NCI-H2081 (cell line): Measurements from ENCODE around the gene RFX3.
A peak's percentile ranks its signal among the peaks of the same experiment; 100 is the strongest.

Experiments used
- DNase-seq, 2 experiments: peaks; one replicate each; lab custom pipeline; 2025; lab: John Stamatoyannopoulos, UW

Gene RFX3

DNA sequence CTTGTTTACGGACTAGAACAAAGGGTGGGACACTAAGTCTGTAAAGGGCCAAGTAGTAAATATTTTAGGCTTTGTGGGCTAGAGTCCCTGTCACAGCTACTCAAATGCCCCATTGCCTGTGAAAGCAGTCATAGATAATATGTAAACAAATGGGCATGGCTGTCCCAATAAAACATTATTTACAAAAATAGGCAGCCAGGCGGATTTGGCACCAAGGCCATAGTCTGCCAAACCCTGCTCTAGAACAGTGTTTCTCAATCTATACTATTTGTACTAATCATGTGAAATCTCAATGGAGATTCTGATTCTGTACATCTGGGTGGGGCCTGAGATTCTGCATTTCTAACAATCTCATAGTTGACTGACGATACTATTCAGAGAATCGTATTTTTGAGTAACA lies 92.0 kb downstream of the RFX3 start:
- DNase-seq: no peak

DNA sequence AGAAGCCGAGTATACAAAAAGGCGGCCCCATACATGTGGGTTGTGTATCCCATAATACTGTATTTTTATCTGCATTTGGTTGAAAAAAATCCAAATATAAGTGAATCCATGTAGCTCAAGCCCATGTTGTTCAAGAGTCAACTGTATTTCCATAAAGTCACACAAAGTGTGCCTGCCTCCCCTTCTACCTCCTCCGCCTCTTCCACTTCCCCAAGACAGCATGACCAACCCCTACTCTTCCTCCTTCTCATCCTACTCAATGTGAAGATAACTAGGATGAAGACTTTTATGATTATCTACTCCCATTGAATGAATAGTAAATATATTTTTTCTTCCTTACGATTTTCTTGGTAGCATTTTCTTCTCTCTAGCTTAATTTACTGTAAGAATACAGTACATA lies 92.7 kb downstream of the RFX3 start:
- no peak for DNase-seq

DNA sequence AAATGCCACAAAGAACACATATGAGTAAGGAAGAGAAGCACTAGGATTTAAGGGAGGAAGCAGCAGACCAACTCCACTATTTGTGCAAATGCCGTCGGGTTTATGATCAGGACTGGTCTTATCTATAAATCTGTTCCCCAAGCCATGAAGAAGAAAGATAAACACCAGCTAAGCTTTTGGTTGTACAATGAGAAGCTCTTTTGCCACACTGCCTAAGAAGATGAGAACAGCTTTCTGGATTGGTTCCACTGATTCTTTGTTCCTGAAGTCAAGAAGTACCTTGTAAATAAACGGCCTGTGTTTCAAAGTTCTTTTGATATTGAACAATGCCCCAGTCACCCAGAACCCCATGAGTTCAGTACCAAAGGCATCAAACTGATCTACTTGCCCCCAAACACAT lies 93.9 kb downstream of the RFX3 start:
- no peak for DNase-seq

DNA sequence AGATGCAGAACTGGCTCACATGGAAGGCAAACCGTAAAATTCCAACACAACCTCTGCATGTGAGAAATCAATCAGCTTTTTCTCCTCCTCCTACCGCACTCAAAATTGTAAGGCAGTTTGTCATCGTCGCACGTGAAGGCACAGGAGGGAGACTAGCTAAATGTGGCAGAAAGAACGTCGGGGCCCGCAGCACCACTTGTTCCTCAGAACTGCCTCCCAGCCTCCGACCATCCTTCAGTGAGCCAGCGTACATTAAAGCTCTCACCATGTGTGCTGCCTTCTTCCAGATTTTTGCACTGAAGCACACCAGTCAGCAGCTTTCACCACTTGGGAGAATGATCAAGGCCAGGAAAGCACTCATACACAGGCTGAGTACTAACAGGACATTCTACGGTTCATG lies 105.9 kb downstream of the RFX3 start:
- DNase-seq: no peak

DNA sequence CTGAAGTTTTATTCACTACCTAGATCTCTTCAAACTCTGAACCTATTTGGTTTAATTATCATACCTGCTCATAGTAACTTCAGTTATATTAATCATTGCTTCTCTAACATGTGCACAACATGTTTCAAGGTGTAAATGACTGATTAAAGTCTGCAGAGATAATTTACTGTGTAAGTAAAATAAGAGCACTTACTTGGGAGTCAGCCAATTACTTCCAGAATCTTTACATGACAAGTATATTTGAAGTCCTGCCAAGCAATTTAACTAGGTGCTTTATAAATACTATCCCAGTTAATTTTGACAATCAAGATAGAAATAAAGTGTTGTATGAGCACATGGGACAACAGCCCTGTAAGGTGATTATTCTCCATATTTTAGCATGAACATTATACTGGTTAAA lies 109.9 kb downstream of the RFX3 start:
- DNase-seq: no peak

DNA sequence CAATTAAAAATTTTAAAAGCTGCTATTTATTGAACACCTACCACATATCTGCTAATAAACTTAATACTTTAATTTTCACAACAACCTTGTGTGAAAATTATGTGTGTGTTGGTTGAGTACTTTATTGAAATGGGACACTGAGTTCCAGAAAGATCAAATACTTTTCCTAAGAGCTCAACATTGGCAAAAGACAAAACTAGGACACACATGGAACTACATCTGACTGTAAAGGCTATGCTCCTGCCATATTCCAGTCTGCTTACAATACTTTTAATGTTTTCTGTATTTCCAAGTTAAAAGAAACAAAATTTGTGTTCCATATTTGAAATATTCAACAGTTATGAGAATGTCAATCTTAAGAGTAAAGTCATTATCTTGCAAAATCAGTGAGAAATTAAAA lies 111.8 kb downstream of the RFX3 start:
- no peak for DNase-seq

DNA sequence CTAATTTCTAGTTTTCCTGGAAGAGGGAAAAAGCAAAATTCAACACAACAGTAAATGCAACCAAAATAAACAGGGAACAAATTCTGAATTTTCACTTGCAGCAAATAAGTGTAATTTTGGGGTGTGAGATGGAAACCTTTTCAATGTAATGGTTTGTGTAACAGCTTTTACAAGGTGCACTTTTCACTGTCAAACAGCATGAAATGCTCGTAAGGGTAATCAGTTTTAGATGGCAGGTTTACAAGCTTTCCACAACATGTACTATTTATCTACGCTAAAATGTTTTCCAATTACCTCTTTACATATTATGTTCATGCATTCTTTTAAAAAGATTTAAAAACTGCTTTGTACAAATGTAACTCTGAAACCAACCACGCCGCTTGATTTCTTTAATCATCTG lies 115.3 kb downstream of the RFX3 start:
- peak in 1 of 2 experiments; percentile 40 for DNase-seq

DNA sequence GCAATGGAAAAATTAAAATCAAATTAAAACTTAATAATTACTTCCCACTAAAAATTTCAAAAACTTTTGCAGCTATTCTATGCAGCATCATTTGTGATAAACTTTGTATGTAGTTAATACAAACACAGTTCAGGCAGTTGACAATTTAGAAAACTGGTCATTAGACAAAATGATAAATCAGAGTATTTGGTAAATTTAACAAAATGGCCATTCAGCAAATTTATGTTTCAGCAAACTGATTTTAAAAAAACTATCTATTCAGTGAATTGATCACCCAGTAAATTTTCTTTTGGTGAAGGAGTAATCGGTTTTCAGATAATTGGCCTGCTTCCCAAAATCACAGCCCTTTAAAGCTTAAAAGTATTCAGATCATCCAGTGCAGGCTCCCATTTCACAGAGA lies 116.3 kb downstream of the RFX3 start:
- DNase-seq: no peak

DNA sequence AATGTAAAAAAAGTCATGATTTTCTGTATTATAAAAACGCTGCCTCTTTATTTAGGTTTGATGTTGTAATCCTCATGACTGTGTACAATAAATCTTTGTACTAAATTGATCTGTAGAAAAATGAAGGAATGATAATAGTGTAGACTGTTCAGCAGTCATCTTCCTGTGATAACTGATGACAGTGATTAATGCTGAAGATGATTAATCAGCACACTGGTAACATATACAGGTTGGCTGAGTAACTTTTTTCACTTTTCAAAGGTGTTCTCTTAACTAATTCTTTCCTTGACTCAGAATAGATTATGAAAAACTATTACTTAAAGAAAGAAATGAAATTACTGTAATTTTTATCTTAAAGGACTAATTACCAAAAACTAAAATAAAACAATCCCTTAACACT lies 122.5 kb downstream of the RFX3 start:
- DNase-seq: no peak

DNA sequence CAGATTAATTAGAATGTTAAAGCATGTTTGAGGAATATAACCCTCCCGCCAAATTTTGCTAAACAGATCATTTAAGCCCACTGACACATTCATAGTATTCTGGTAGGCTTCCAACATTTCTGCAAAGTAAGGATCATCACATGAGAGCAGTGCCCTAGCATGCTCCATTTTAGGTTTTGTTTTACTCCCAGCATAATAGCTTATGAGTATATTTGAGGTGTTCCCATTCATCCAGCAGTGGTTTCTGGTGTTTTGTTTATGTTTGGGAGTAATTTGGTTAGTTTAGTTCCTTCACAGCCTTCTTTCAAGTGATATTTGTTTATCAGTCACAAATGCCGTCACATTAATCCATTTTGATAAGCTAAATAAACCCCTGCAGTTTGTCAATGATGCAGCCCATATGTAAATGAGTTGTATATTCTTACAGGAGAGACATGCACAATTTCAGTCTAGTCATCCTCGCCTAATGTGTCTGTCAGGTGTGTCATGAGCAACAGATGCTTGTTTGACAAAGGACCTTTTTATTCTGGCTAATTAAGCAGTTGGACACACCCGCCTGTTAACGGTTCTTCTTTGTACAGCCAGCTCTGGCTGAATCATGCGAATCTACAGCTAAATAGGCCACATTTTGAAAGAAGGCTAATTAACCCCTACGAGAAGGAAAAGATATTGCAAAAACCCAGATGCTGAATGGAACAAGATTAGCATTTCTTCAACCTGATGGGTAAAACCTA lies 124.4 kb downstream of the RFX3 start:
- peak; percentile 71 to 94 for DNase-seq

DNA sequence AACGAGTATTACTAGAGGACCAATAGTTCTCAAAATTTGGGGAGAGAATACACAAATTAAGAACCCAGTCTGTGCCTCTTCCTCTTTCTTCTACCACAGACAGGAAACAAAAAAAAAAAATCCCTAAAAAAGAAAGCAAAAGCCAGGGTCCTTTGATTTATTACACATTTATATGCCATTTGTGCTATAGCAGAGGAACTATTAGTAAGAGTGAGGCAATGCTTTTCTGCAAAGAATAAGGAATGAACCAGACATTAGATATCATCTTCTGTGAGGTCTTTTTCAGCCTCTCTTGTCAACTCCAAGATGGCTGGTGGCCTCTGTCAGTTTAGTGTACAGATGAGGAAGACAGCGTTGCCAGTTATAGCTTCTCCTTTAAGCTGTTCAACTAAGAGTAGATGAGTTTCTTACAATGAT lies 127.6 kb downstream of the RFX3 start:
- no peak for DNase-seq

DNA sequence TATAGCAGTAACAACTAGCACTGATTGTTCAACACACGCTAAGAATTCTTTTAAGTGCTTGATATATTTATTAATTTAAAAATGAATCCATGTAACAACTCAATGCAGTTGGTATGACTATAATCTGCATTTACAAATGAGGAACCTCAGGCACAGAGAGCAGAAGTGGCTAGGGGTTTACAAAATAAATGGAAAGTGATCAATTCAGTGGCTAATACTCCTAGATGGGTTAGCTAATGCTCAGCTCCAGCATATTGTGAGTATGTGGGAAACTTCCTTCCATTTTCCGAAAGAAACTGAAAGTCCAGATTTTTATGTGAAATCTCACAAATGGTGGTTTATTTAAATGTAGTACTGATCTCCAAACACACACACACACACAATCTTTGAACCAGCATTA lies 128.0 kb downstream of the RFX3 start:
- no peak for DNase-seq

DNA sequence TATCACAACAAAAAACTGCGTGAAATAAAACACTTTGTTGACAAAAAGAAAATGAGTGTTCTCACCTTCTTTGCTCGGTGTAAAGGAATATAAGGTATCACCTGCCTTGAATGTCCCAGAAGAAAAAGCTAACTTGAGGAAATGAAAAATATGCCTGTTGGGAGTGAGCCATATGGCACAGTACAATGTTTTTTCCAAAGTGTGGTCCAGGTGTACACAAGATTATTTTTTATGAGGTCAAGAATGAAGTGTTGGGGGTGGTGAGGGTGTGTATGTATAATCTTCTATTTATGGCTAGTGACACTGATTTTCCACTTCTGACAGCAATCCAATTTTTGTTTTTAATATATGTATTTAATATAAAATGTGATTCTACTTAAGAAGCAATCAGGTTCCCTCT lies 134.4 kb downstream of the RFX3 start:
- no peak for DNase-seq

DNA sequence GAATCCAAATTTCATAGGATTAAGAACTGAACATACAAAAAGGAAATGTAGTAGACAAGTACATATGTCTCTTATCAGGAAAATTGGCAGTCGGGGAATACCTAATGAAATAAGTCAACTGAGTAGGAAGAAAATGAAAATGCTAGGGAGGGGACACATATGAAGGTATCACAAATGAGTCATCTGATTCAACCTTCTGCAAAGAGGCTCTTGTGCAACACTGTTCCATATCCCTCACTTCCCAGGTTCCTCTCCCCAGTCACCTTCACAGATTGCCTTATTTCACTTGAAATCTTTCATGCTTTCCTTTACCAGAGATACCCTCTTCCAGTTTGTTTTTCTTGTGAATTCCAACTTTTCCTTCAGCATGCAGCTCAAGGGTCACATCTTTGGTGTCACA lies 139.0 kb downstream of the RFX3 start:
- DNase-seq: no peak

DNA sequence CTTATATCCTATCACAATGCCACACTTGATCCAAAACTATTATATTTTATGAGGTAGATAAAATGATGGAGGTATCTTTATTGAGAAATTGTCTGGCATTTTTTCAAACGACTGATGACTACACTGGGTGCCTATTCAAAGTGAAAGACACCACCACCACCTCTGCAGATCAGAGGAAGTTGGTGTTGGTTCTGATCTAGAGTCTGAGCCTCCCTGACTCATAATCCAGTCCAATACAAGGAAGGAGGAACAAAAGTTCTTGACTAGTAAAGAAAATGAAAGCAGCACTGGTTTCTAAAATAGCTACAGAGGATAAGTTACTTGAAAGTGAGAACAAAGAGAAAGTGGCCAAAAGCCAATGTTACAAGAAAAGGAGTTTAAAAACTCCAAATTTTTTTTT lies 139.9 kb downstream of the RFX3 start:
- DNase-seq: no peak

DNA sequence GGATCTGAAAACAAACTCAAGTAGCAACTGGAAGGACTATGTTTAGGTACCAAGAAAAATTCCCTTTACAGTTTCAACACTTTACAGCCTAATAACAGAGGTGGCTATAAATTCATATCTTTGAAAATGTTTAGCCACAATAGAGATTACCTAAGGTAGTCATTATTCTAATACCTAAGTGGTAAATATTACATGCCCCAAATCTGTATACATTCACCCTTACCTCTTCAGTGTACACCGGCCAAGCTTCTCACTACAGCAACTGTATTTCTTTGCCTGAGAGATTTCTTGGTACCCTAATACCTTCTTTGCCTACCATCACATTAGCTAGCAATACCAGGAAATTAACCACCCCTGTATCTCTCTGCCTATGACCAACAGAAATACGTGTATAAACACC lies 154.0 kb downstream of the RFX3 start:
- DNase-seq: no peak

DNA sequence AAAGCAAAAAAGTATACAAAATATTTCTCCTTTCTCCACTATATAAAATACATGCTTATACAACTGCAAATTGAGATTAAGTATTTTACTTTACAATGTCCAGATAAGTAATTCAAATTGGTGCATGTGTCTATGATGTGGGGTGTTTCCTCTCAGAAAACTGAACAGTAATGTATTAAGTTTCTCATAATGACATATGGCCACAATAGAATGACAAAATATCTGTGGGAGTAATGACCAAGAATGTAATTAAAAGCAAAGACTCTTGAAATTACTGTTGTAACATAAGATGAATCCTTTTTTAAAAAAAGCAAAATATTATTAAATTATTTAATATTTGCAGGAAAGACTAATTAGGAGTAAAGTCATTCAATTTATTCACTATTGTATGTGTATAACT lies 155.1 kb downstream of the RFX3 start:
- DNase-seq: no peak

DNA sequence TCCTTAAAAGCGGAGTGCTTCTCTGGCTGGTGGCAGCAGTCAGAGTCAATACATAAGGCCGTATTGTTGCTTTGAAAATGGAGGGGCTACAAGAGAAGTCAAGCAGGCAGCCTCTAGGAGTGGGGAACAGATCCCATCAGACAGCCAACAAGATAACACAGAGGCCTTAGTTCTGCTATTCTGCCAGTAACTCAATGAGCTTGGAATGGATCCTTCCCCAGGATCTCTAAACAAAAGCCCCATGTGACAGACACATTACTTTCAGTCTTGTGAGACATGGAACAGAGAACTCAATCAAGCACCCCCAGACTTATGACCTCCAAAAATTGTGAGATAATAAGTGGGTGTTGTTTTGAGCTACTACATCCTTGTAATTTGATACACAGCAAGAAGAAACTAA lies 158.6 kb downstream of the RFX3 start:
- DNase-seq: no peak

DNA sequence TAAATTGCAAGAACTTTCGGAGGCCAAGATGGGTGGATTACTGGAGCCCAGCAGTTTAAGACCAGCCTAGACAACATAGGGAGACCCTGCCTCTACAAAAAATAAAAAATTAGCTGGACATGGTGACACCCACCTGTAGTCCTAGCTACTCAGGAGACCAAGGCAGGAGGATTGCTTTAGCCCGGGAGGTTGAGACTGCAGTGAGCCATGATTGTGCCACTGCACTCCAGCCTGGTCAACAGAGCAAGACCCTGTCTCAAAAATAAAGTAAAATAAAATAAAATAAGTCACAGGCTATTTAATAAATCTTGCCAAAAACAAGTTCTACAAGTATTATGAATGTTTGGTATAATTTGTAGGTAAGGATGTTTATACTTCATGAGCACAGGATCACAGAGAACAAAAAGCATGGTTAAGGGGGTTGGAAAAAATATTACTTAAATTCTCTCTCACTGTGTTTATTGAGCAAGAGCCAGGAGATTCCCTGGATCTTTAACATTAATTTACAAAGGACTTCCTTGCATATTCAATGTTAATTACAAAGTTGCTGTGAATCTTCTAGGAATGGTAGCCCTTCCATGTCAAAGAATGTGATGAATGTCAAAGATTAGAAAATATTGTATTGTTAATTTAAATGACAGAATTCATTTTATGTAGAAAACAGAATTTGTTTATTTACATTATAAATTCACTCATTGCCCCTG lies 164.0 kb downstream of the RFX3 start:
- no peak for DNase-seq

DNA sequence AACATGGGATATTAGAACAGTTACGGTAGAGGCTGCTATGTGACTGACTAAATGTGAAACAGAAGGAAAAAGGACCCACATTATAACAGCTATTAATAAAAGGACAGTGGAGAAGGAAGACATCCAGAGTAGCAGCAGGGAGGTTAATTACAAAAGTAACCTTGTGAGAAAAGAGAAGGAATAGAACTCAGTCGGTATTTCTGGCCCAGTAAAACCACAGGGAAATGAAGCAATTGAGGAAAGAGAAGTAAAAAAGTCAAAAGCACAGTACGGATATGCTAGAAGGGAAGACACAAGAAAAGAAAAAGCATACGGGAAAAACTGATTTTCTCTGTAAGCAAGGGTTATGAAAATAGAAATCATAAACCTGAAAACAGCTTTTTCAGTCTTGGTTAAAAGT lies 164.7 kb downstream of the RFX3 start:
- no peak for DNase-seq

DNA sequence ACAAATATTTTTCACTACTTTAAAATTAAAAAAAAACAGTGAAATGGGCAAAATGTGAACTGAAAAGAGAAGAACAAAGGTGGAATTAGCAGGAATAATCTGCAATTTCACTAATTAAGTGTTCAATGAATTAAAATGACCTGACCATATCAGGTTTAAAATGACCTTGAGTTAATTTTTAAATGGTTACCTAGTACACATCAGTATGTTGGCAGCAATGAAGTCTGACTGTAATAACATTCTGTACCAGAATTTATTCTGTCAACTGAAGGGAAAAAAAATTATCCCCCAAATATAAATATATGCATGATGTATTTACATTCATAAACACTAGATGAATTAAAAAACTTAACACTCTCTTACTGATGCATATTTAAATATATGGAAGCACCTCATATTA lies 165.6 kb downstream of the RFX3 start:
- DNase-seq: no peak

DNA sequence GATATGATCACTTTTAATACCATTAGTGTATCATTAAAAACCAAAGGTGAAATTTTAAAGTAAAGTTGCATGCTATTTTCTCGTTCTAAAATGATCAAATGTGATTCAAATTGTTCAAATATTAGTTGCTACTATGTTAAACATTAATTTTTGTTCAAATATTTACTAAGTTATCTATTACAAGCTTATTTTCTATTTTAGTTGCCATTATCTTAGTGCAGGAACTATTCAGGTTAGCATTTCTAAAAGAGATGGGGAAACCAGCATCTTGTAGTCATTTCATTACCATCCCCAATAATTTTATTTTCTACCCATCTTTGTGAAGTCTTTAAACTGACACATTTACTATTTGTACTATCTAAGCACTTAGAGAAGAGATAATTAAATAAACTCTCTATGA lies 166.0 kb downstream of the RFX3 start:
- DNase-seq: no peak

DNA sequence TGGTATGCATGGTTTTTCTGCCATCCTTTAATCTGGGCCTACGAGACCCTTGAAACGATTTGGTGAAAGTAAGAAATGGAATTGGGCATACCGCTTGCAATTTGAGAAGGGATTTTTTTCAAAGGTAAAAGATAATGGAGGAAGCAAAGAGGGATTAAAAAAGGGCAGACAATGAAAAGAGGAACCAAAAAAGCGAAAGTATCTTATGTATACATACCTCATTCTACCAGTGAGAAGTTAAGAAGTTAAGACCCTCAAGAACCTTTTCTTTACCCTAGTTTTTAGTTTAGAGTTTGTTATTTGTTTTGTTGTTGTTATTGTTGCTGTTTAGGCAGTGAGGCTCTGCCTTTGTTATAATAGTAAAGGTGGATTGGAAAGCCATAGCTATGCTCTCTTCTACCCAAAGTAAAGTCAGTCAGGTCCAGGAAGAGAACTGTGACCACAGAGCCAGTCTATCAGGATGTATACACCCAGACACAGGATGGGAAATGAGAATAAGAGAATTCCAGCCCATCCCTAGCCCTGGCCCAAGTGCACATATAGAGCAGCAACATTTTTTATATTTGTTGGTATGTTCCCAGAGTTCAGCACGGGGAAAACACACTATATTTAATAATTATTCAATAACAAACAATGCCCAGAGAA lies 166.6 kb downstream of the RFX3 start:
- DNase-seq: no peak

DNA sequence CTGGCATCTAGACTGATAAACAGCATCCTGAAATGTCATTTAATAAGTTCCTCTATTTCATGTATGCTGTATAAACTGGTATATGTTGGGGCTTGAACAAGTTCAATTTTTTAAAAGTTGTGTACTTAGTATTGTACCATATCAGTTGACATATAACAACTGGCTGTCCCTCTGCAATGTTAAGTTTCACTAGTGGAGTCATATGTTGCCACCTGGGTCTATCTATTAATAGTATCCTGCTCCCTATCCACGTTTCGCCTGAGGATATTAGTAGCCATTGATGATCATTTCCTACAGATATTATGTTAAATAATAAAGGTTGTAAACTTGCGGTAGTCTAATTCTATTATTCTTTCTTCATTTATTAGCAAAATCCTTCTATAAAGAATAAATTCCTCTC lies 177.6 kb downstream of the RFX3 start:
- no peak for DNase-seq
